Activated CD8-positive, alpha-beta memory T cell treated with anti-CD3 and anti-CD28 coated beads, Interleukin-2, amount 10 ng/mL, durations not matched to agents 7 days and 5 days (primary cell): Measurements from ENCODE around the gene SLC9A9. TPM values are rescaled to one million over a fixed set of nuclear protein-coding genes. Genes with fewer than 3 reads are reported as not detected.
A peak's percentile ranks its signal among the peaks of the same experiment; 100 is the strongest.

Experiments used
- ATAC-seq: fragments of 150-1000 bp; cut with Tn5 transposase; one replicate; pipeline ENCODE4 v1.10.0; 2021; ENCODE audit warnings: moderate library complexity
- CTCF ChIA-PET: fragments of 350-600 bp; sonication (Branson Sonifier 250); formaldehyde crosslinking; loops from one replicate; lab custom pipeline; 2021; ENCODE audit warnings: antibody characterized with exemption; lab: Charles Lee
- DNase-seq: peaks from one replicate; pipeline ENCODE4 v3.0.0-alpha.2; 2020
- H3K27ac Mint-ChIP-seq: one replicate; pipeline ENCODE4 v1.8.0; 2021; ENCODE audit warnings: mild to moderate bottlenecking, mixed read lengths
- H3K27me3 Mint-ChIP-seq: one replicate; pipeline ENCODE4 v1.8.0; 2021; ENCODE audit warnings: mixed read lengths
- H3K36me3 Mint-ChIP-seq: one replicate; pipeline ENCODE4 v1.8.0; 2021; ENCODE audit warnings: mild to moderate bottlenecking, mixed read lengths
- H3K4me1 Mint-ChIP-seq: one replicate; pipeline ENCODE4 v1.8.0; 2021; ENCODE audit warnings: mixed read lengths
- H3K4me3 Mint-ChIP-seq: one replicate; pipeline ENCODE4 v1.8.0; 2021; ENCODE audit warnings: mild to moderate bottlenecking, moderate library complexity, mixed read lengths
- H3K9me3 Mint-ChIP-seq: one replicate; pipeline ENCODE4 v1.8.0; 2022; ENCODE audit warnings: low read depth, mixed read lengths
- total RNA-seq, 2 experiments: library from RNA; stranded (reverse); gene quantifications; one replicate each; pipeline ENCODE4 v1.2.3, GENCODE V29; 2021

Gene SLC9A9
- total RNA-seq, 2 experiments from 2014 or later: 6.8 to 10.8 TPM

GRCh38 chr3:143753456-143753855 is 94.8 kb downstream of the SLC9A9 start:
- DNase-seq (no peak), ATAC-seq (no peak)
- no peak overlapping the region for H3K4me3 Mint-ChIP-seq
- CTCF ChIA-PET: interaction anchor here (0.7 kb wide), 1 partner anchor 59 kb away, joined by 3 read pairs; no protein-coding TSS in a partner anchor
- H3K36me3 Mint-ChIP-seq: no peaks in the 10 kb centered on the region
- no peaks in the 10 kb centered on the region for H3K27me3 Mint-ChIP-seq
- H3K27ac Mint-ChIP-seq: no peak overlapping the region
- no peaks in the 10 kb centered on the region for H3K9me3 Mint-ChIP-seq
- peaks cover 17% of the 10 kb centered on the region for H3K4me1 Mint-ChIP-seq

- no peaks in the 10 kb centered on the region for H3K9me3 Mint-ChIP-seq
- H3K4me1 Mint-ChIP-seq: peaks cover 17% of the 10 kb centered on the region
- H3K36me3 Mint-ChIP-seq: no peaks in the 10 kb centered on the region
- H3K27me3 Mint-ChIP-seq: no peaks in the 10 kb centered on the region
- DNase-seq: no peak
- ATAC-seq: no peak
- H3K4me3 Mint-ChIP-seq: no peak overlapping the region
- CTCF ChIA-PET: interaction anchor here (0.7 kb wide), 1 partner anchor 58 kb away, joined by 3 read pairs; no protein-coding TSS in a partner anchor
- H3K27ac Mint-ChIP-seq: no peak overlapping the region
These were observed 95.3 kb downstream of the SLC9A9 start for GRCh38 chr3:143753006-143753405.

DNA sequence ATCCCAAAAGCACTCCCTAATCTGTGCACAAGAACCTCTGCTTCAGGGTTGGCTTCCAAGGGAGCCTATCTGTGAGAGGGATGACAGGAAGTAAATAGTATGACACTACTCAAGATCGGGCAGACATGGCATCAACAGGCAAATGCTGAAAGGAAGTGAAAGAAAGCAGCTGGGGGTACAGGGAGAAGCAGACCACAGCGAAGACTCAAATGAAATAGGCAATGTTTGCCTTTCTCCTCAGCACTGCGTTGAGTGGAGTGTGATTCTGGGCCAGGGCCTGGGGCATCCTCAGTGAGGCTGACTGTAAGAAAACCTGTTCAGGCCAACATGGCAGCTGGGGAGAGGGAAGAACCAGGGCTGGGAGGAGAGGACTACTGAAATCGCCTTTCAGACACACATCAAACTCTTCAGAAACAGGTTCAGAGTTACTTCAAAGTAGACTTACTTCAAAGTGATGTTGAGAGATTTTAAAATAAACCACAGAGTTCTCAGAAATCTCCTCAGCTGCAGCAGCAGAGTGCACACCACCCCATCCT is 96.6 kb downstream of the SLC9A9 start:
- CTCF ChIA-PET: interaction anchor here (0.6 kb wide), 1 partner anchor 700 kb away, joined by 3 read pairs; no protein-coding TSS in a partner anchor
- no peaks in the 10 kb centered on the region for H3K9me3 Mint-ChIP-seq
- peaks cover 17% of the 10 kb centered on the region for H3K4me1 Mint-ChIP-seq
- peak overlapping the region; percentile 64 for H3K27ac Mint-ChIP-seq
- no peak overlapping the region for H3K4me3 Mint-ChIP-seq
- ATAC-seq (peak; percentile 33), DNase-seq (no peak)
- H3K36me3 Mint-ChIP-seq: no peaks in the 10 kb centered on the region
- no peaks in the 10 kb centered on the region for H3K27me3 Mint-ChIP-seq

DNA sequence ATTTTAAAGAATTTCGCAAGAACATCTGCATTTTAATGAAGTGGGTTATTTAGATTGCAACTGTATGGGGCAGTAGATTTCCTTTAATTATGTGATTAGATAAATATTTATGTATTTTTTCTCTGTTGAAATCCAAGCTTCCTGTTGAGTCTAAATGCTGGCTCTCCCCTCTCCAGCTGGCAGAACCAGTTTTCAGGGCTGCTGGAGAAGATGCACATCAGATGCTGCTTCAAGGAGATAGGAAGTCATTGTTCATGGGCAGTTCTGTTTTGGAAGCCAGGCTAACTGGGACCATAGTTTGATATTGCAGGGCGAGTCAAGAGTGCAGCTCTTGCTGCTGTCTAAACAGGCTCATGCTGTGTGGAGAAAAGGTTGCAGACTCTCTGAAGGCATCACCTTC is 97.4 kb downstream of the SLC9A9 start:
- H3K36me3 Mint-ChIP-seq: peaks cover under 1% of the 10 kb centered on the region
- H3K27me3 Mint-ChIP-seq: no peaks in the 10 kb centered on the region
- H3K27ac Mint-ChIP-seq: no peak overlapping the region
- no peak for ATAC-seq
- no peak for DNase-seq
- H3K4me3 Mint-ChIP-seq: no peak overlapping the region
- CTCF ChIA-PET: no interaction called here
- H3K9me3 Mint-ChIP-seq: no peaks in the 10 kb centered on the region
- peaks cover 11% of the 10 kb centered on the region for H3K4me1 Mint-ChIP-seq

DNA sequence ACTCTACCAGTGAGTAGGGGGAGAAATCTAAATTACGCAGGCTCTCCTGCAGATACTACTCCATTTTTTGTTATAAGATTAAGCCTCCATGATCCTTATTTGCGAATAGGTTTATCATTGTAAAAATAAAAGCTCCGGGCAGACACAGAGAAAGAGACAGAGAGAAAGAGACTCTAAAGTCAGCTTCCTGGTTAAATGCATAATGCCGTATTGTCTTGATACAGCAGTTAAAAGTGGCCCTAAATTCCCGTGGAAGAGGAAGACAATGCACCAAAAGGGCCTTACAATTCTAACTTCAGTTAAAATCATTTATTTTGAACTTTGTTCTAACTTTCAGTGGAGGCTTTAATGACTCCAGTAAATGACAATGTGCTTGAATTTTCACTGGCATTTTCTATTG is 98.3 kb downstream of the SLC9A9 start:
- CTCF ChIA-PET: interaction anchor here (0.5 kb wide), 1 partner anchor 155 kb away, joined by 3 read pairs; no protein-coding TSS in a partner anchor
- Mint-ChIP-seq H3K27me3 (no peaks in the 10 kb centered on the region), H3K4me1 (peaks cover 8% of the 10 kb centered on the region), H3K27ac (no peak overlapping the region), H3K9me3 (no peaks in the 10 kb centered on the region), H3K4me3 (no peak overlapping the region), H3K36me3 (peaks cover 2% of the 10 kb centered on the region)
- ATAC-seq: no peak
- no peak for DNase-seq

DNA sequence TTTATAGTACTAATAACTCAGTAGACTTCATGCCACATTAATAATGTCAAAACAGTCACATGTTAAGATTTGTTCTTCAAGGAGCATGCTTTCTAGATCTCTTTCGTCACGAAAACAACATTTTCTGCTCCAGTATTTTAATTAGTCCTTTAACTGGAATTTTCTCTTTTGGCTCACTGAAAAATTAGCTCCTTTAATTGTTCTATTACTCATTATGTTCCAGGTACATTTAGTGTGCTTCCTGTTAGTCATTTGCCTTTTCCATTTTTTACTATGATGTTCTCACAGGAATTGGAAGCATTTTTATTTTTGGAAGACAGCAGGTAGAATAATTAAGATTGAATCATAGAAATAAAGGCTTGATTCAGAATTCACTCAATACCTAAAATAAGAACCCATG is 111.2 kb downstream of the SLC9A9 start:
- H3K4me1 Mint-ChIP-seq: no peaks in the 10 kb centered on the region
- ATAC-seq (no peak), DNase-seq (no peak)
- H3K27ac Mint-ChIP-seq: no peak overlapping the region
- no peaks in the 10 kb centered on the region for H3K27me3 Mint-ChIP-seq
- H3K36me3 Mint-ChIP-seq: no peaks in the 10 kb centered on the region
- CTCF ChIA-PET: no interaction called here
- no peak overlapping the region for H3K4me3 Mint-ChIP-seq
- H3K9me3 Mint-ChIP-seq: no peaks in the 10 kb centered on the region

GRCh38 chr3:143736205-143736997 is 111.9 kb downstream of the SLC9A9 start:
- Mint-ChIP-seq H3K27me3 (no peaks in the 10 kb centered on the region), H3K36me3 (no peaks in the 10 kb centered on the region), H3K4me3 (no peak overlapping the region), H3K4me1 (no peaks in the 10 kb centered on the region), H3K27ac (no peak overlapping the region), H3K9me3 (no peaks in the 10 kb centered on the region)
- CTCF ChIA-PET: no interaction called here
- ATAC-seq (no peak), DNase-seq (no peak)

- H3K9me3 Mint-ChIP-seq: no peaks in the 10 kb centered on the region
- CTCF ChIA-PET: no interaction called here
- H3K4me3 Mint-ChIP-seq: no peak overlapping the region
- no peak overlapping the region for H3K27ac Mint-ChIP-seq
- H3K36me3 Mint-ChIP-seq: no peaks in the 10 kb centered on the region
- DNase-seq (no peak), ATAC-seq (no peak)
- no peaks in the 10 kb centered on the region for H3K27me3 Mint-ChIP-seq
- H3K4me1 Mint-ChIP-seq: no peaks in the 10 kb centered on the region
These were observed 116.5 kb downstream of the SLC9A9 start for GRCh38 chr3:143731776-143732175.

- Mint-ChIP-seq H3K9me3 (no peaks in the 10 kb centered on the region), H3K27ac (no peak overlapping the region), H3K4me3 (no peak overlapping the region), H3K4me1 (no peaks in the 10 kb centered on the region), H3K27me3 (no peaks in the 10 kb centered on the region), H3K36me3 (no peaks in the 10 kb centered on the region)
- ATAC-seq: no peak
- no peak for DNase-seq
- CTCF ChIA-PET: no interaction called here
These were observed 116.9 kb downstream of the SLC9A9 start for GRCh38 chr3:143731320-143731719.

- DNase-seq: no peak
- Mint-ChIP-seq H3K36me3 (peaks cover 1% of the 10 kb centered on the region), H3K27me3 (no peaks in the 10 kb centered on the region), H3K9me3 (no peaks in the 10 kb centered on the region), H3K27ac (no peak overlapping the region), H3K4me3 (no peak overlapping the region), H3K4me1 (no peaks in the 10 kb centered on the region)
- CTCF ChIA-PET: no interaction called here
- no peak for ATAC-seq
These were observed 120.9 kb downstream of the SLC9A9 start for GRCh38 chr3:143727391-143727790.

DNA sequence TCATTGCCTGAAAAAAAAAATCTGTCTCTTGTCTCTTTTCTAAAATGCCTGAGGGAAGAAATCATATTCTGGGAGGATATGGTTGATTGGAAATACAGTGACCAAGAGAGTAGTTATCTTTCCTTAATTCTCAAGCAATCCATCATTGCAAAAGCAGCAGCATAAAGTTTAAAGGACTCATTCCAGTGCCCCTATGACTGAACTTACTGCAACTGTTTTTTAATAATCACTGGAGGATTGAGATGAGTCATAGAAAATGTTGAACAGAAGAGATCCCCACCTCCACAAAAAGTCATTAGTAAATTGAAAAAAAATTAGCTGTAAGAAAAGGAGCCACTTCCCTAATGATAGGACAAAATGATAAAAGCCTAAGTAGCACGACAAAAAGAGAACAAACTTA is 121.5 kb downstream of the SLC9A9 start:
- peaks cover 1% of the 10 kb centered on the region for H3K36me3 Mint-ChIP-seq
- H3K4me3 Mint-ChIP-seq: no peak overlapping the region
- H3K9me3 Mint-ChIP-seq: no peaks in the 10 kb centered on the region
- ATAC-seq: no peak
- DNase-seq: no peak
- H3K4me1 Mint-ChIP-seq: no peaks in the 10 kb centered on the region
- no peaks in the 10 kb centered on the region for H3K27me3 Mint-ChIP-seq
- H3K27ac Mint-ChIP-seq: no peak overlapping the region
- CTCF ChIA-PET: no interaction called here

GRCh38 chr3:143720381-143720780 is 127.9 kb downstream of the SLC9A9 start:
- H3K9me3 Mint-ChIP-seq: no peaks in the 10 kb centered on the region

GRCh38 chr3:143718463-143718862 is 129.8 kb downstream of the SLC9A9 start:
- H3K4me3 Mint-ChIP-seq: no peak overlapping the region
- no peak for DNase-seq
- H3K4me1 Mint-ChIP-seq: no peaks in the 10 kb centered on the region
- H3K27ac Mint-ChIP-seq: no peak overlapping the region
- no peaks in the 10 kb centered on the region for H3K9me3 Mint-ChIP-seq
- no peaks in the 10 kb centered on the region for H3K27me3 Mint-ChIP-seq
- ATAC-seq: no peak
- peaks cover 1% of the 10 kb centered on the region for H3K36me3 Mint-ChIP-seq
- CTCF ChIA-PET: no interaction called here

More at GRCh38 chr3:143720381-143720780, 127.9 kb downstream of the SLC9A9 start:
- H3K4me1 Mint-ChIP-seq: no peaks in the 10 kb centered on the region
- H3K27me3 Mint-ChIP-seq: no peaks in the 10 kb centered on the region
- H3K27ac Mint-ChIP-seq: no peak overlapping the region
- DNase-seq (no peak), ATAC-seq (no peak)
- no peak overlapping the region for H3K4me3 Mint-ChIP-seq
- peaks cover 1% of the 10 kb centered on the region for H3K36me3 Mint-ChIP-seq
- CTCF ChIA-PET: no interaction called here

- no peak for DNase-seq
- no peaks in the 10 kb centered on the region for H3K27me3 Mint-ChIP-seq
- H3K36me3 Mint-ChIP-seq: no peaks in the 10 kb centered on the region
- no peak overlapping the region for H3K4me3 Mint-ChIP-seq
- no peak for ATAC-seq
- H3K9me3 Mint-ChIP-seq: no peaks in the 10 kb centered on the region
- H3K4me1 Mint-ChIP-seq: no peaks in the 10 kb centered on the region
- no peak overlapping the region for H3K27ac Mint-ChIP-seq
- CTCF ChIA-PET: no interaction called here
These were observed 131.5 kb downstream of the SLC9A9 start for GRCh38 chr3:143716731-143717130.
